ENCODE data around the gene PIWIL1. TPM values are rescaled to one million over a fixed set of nuclear protein-coding genes. Genes with fewer than 3 reads are reported as not detected.

PIWIL1 gene
- total RNA-seq, 1 experiment from 2014 or later: not detected

DNA sequence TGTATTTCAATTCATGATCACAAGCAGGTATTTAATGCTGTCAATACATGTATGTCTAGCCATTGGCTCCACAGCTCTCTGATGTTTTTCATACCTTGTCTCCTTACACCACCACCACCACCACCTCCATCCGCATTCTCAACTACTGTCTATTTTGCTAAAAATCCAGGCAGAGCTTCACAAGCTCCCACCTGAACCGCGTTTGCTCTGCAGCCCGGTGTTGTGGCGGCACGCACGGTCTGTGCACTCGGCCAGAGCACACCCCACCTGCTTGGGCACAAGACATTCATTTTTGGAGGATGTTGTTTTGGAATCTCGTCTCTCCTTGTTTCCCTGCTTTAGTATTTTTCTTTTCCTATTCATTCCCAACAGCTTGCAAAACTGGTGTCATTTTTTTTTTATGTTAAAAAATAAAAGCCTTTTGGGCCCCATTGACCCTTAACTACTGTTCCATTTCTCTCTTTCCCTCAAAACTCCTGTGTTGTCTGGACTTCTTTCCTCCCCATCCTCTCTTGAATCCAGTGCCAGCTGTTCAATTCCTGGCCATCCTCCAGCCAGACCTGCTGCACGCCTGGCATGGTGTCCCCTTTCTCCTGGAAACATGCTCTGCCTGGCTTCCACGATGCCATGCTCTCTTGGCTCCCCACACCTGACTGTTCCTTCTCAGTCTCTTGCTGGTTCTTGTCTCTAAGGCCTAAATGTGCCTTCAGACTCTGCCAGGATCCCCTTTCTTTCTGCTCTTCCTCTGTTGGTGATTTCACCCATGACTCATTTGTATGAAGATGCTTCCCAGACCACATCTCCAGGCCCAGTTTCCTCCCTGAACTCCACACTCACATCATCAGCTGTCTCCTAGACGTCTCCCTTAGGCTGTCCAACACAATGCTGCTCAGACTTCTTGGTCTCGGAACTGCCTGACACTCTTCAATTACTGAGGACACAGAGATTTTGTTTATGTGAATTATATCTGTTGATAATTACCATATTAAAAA is 37.9 kb downstream of the PIWIL1 start:
- POLR2A ChIA-PET (ENCODE audit: unreplicated experiment): no interaction called here
- Histone ChIP-seq H3K4me1 (ENCODE audit: insufficient read depth, low read length) (no peaks in the 10 kb centered on the region), H3K9me3 (ENCODE audit: low read length) (no peaks in the 10 kb centered on the region), H4K20me1 (ENCODE audit: low read length) (no peaks in the 10 kb centered on the region), H3K4me2 (ENCODE audit: low read length) (no peak overlapping the region), H3K27me3 (ENCODE audit: low read length) (no peaks in the 10 kb centered on the region), H3F3A (ENCODE audit: low read length, unreplicated experiment) (no peaks in the 10 kb centered on the region), H2AFZ (ENCODE audit: low read length) (no peak overlapping the region), H3K36me3 (ENCODE audit: low read depth, low read length) (no peaks in the 10 kb centered on the region), H3K9ac (ENCODE audit: low read length) (no peak overlapping the region), H3K79me2 (ENCODE audit: low read length) (no peaks in the 10 kb centered on the region), H3K4me3 (ENCODE audit: low read length) (no peak overlapping the region), H3K27ac (ENCODE audit: low read length) (no peak overlapping the region), H3K9me2 (replicated peaks; ENCODE audit: low read length) (no peaks in the 10 kb centered on the region)
- CTCF ChIA-PET: no interaction called here
- BruUV-seq (replicated peaks): no TSS peak
- TF ChIP-seq EZH2 (IDR thresholded peaks at IDR 0.05; ENCODE audit: low read length, unreplicated experiment): no peak
- no peak for TF ChIP-seq EZH2phosphoT487 (IDR thresholded peaks at IDR 0.05; ENCODE audit: borderline replicate concordance, low read length)
- TF ChIP-seq, protein P1, sequence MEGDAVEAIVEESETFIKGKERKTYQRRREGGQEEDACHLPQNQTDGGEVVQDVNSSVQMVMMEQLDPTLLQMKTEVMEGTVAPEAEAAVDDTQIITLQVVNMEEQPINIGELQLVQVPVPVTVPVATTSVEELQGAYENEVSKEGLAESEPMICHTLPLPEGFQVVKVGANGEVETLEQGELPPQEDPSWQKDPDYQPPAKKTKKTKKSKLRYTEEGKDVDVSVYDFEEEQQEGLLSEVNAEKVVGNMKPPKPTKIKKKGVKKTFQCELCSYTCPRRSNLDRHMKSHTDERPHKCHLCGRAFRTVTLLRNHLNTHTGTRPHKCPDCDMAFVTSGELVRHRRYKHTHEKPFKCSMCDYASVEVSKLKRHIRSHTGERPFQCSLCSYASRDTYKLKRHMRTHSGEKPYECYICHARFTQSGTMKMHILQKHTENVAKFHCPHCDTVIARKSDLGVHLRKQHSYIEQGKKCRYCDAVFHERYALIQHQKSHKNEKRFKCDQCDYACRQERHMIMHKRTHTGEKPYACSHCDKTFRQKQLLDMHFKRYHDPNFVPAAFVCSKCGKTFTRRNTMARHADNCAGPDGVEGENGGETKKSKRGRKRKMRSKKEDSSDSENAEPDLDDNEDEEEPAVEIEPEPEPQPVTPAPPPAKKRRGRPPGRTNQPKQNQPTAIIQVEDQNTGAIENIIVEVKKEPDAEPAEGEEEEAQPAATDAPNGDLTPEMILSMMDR (conservative IDR thresholded peaks at IDR 0.05; ENCODE audit: low read depth, low read length): no peak
- ATAC-seq (no peak), DNase-seq (no peak)
- intact Hi-C loops (cut with micrococcal nuclease): no loop called here

DNA sequence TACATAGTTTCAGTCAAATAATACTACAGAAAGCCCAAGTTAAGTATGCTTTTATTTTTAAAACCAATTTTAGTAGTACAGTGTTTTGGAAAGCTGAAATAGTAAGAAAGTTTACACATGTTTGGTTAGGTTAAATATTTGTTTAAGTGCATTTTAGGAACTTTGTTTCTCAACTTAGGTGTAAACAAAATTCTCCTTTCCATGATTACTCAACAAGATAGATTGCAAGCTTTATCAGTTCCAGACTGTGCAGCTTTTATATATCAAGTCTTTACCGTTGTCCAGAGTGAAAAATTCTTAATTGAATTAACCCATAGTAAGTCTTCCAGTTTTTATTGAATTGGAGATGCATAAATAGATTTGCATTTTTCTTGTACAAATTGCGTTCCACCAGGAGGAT is 45.1 kb downstream of the PIWIL1 start:
- H3F3A ChIP-seq (ENCODE audit: low read length, unreplicated experiment): no peaks in the 10 kb centered on the region
- no peaks in the 10 kb centered on the region for H4K20me1 ChIP-seq (ENCODE audit: low read length)
- no peak for ATAC-seq
- H3K27me3 ChIP-seq (ENCODE audit: low read length): no peaks in the 10 kb centered on the region
- no peaks in the 10 kb centered on the region for H3K79me2 ChIP-seq (ENCODE audit: low read length)
- no TSS peak for BruUV-seq (replicated peaks)
- no peak overlapping the region for H3K4me2 ChIP-seq (ENCODE audit: low read length)
- no peak overlapping the region for H2AFZ ChIP-seq (ENCODE audit: low read length)
- ChIA-PET CTCF (no interaction called here), POLR2A (ENCODE audit: unreplicated experiment) (no interaction called here)
- no peak overlapping the region for H3K4me3 ChIP-seq (ENCODE audit: low read length)
- no peak for DNase-seq
- H3K9me3 ChIP-seq (ENCODE audit: low read length): no peaks in the 10 kb centered on the region
- H3K4me1 ChIP-seq (ENCODE audit: insufficient read depth, low read length): no peaks in the 10 kb centered on the region
- no peak overlapping the region for H3K27ac ChIP-seq (ENCODE audit: low read length)
- no peak overlapping the region for H3K9ac ChIP-seq (ENCODE audit: low read length)
- no peaks in the 10 kb centered on the region for H3K36me3 ChIP-seq (ENCODE audit: low read depth, low read length)
- no peak for TF ChIP-seq EZH2phosphoT487 (IDR thresholded peaks at IDR 0.05; ENCODE audit: borderline replicate concordance, low read length)
- TF ChIP-seq, protein P1 (conservative IDR thresholded peaks at IDR 0.05; ENCODE audit: low read depth, low read length): no peak
- TF ChIP-seq EZH2 (IDR thresholded peaks at IDR 0.05; ENCODE audit: low read length, unreplicated experiment): no peak
- H3K9me2 ChIP-seq (replicated peaks; ENCODE audit: low read length): no peaks in the 10 kb centered on the region
- intact Hi-C loops (cut with micrococcal nuclease): no loop called here

DNA sequence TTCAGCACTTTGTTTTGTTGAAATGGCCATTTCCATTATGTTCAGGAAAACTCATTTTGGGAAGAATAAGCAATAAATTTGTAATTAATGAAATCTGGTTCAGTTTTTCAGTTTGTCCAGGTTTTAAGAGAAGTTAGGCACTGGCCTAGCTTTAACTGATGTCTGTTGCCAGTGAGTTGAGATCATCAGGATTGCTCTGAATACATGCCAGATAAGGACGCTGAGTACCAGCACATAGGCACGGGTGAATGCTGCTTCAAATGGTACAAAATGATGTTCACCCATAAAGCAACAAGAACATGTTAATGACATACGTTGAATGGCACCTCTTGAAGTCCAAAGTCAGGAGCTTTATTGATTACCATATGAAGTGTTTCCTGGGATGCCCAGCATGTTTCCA is 46.5 kb downstream of the PIWIL1 start:
- Histone ChIP-seq H3K9me2 (replicated peaks; ENCODE audit: low read length) (no peaks in the 10 kb centered on the region), H3K36me3 (ENCODE audit: low read depth, low read length) (no peaks in the 10 kb centered on the region), H3K27me3 (ENCODE audit: low read length) (no peaks in the 10 kb centered on the region), H3K79me2 (ENCODE audit: low read length) (no peaks in the 10 kb centered on the region), H3K4me3 (ENCODE audit: low read length) (no peak overlapping the region), H3K9me3 (ENCODE audit: low read length) (no peaks in the 10 kb centered on the region), H3K9ac (ENCODE audit: low read length) (no peak overlapping the region), H2AFZ (ENCODE audit: low read length) (no peak overlapping the region), H3K27ac (ENCODE audit: low read length) (no peak overlapping the region), H3K4me2 (ENCODE audit: low read length) (no peak overlapping the region), H3F3A (ENCODE audit: low read length, unreplicated experiment) (no peaks in the 10 kb centered on the region), H3K4me1 (ENCODE audit: insufficient read depth, low read length) (no peaks in the 10 kb centered on the region), H4K20me1 (ENCODE audit: low read length) (no peaks in the 10 kb centered on the region)
- DNase-seq (no peak), ATAC-seq (no peak)
- intact Hi-C loops (cut with micrococcal nuclease): no loop called here
- CTCF ChIA-PET: no interaction called here
- BruUV-seq (replicated peaks): no TSS peak
- no peak for TF ChIP-seq EZH2phosphoT487 (IDR thresholded peaks at IDR 0.05; ENCODE audit: borderline replicate concordance, low read length)
- TF ChIP-seq, protein P1 (conservative IDR thresholded peaks at IDR 0.05; ENCODE audit: low read depth, low read length): no peak
- no peak for TF ChIP-seq EZH2 (IDR thresholded peaks at IDR 0.05; ENCODE audit: low read length, unreplicated experiment)
- POLR2A ChIA-PET (ENCODE audit: unreplicated experiment): no interaction called here

All from PC-3 (cell line).